NCI-H460 (cell line): Measurements from ENCODE around the gene GP1BB. TPM values are rescaled to one million over a fixed set of nuclear protein-coding genes. Genes with fewer than 3 reads are reported as not detected.
A peak's percentile ranks its signal among the peaks of the same experiment; 100 is the strongest.
"Not testable (repeated sequence)": the region's sequence is repeated elsewhere in the genome, so short reads cannot be mapped to it uniquely, and the experiment has no call there.

Experiments used
- DNase-seq: peaks from one replicate; pipeline ENCODE4 v3.0.0-alpha.2; 2016; ENCODE audit warnings: low read depth; ENCODE audit errors: extremely low read depth
- total RNA-seq: library from RNA; depleted of rRNA; stranded (reverse); fragments of >200 nt; shearing (Covaris generic); gene quantifications from 2 replicates; pipeline ENCODE4 v1.2.3, GENCODE V29; 2014

The GP1BB gene
- total RNA-seq, 1 experiment from 2014 or later, result 3.9 TPM

GRCh38 chr22:19724927-19725661, 1.8 kb downstream of the GP1BB start:
- DNase-seq, result no peak

DNA sequence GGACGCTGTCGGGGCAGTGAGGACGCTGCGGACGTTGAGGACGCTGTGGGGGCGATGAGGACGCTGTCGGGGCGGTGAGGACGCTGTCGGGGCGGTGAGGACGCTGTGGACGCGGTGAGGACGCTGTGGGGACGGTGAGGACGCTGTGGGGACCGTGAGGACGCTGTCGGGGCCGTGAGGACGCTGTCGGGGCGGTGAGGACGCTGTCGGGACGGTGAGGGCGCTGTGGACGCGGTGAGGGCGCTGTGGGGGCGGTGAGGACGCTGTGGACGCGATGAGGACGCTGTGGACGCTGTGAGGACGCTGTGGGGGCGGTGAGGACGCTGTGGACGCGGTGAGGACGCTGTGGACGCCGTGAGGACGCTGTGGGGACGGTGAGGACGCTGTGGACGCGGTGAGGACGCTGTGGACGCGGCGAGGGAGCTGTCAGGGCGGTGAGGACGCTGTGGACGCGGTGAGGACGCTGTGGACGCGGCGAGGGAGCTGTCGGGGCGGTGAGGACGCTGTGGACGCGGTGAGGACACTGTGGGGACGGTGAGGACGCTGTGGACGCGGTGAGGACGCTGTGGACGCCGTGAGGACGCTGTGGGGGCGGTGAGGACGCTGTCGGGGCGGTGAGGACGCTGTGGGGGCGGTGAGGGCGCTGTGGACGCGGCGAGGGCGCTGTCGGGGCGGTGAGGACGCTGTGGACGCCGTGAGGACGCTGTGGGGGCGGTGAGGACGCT, 2.9 kb downstream of the GP1BB start:
- not testable (repeated sequence) for DNase-seq

DNA sequence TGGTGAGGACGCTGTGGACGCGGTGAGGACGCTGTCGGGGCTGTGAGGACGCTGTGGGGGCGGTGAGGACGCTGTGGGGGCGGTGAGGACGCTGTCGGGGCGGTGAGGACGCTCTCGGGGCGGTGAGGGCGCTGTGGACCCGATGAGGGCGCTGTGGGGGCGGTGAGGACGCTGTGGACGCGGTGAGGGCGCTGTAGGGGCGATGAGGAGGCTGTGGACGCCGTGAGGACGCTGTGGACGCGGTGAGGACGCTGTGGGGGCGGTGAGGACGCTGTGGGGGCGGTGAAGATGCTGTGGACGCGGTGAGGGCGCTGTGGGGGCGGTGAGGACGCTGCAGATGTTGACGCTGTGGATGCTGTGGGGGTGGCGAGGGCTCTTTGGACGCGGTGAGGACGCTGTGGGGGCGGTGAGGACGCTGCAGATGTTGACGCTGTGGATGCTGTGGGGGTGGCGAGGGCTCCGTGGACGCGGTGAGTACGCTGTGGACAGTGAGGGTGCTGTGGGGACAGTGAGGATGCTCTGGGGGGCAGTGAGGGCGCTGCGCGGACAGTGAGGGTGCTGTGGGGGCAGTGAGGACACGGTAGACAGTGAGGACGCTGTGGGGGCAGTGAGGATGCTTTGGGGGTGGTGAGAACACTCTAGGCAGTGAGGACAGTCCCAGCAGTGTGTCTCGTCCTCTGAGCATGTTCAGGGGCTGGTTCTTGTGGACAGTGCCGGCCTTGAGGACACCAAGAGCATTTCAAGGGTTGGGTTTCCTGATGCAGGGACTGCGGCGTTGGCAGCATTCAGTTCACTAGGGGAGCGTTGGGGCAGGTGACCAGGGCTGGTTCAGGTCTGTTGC, 4.2 kb downstream of the GP1BB start:
- DNase-seq, result no peak

DNA sequence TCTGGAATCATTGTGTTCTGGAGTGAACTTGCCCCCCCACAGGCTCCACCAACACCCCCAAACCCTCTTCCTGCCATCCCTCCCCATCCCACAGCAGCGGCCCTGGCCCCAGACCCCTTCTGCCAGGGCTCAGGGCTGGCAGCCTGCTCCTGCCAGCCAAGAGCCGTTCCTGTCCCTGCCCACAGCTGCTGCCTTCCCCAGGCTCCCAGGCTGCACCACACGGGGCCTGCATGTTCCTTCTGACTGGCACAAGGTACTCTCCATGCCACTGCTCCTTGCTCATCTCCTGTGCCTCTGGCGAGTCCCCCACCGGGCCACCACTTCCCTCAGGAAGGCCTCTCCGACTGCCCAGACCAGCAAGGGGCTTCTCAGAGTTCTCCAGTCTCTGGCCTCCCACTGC, 4.9 kb downstream of the GP1BB start:
- DNase-seq, result no peak

GRCh38 chr22:19728836-19729235, 5.5 kb downstream of the GP1BB start:
- no peak for DNase-seq

DNA sequence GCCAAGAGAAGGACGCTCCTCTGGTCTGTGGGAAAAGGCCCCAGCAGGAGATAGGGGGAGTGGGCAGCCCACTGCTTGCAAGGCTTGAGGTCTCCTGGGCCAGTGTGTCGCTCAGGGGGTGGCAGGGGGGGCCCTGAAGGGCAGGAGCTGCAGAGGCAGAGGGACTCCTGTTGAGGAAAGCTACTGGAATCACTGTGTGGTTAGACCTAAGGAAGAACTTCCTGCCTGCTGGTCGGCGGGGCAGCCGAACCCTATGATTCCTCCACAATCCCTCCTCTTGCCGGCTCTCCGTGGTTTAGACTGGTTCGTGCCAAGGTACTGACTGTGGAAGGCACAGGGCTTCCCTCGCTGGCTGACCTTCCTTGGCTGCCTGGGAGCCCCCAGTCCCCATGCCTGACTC, 6.2 kb downstream of the GP1BB start:
- no peak for DNase-seq

GRCh38 chr22:19730198-19730597, 6.9 kb downstream of the GP1BB start:
- DNase-seq, result no peak

GRCh38 chr22:19730655-19731360, 7.5 kb downstream of the GP1BB start:
- peak; percentile 68 for DNase-seq

DNA sequence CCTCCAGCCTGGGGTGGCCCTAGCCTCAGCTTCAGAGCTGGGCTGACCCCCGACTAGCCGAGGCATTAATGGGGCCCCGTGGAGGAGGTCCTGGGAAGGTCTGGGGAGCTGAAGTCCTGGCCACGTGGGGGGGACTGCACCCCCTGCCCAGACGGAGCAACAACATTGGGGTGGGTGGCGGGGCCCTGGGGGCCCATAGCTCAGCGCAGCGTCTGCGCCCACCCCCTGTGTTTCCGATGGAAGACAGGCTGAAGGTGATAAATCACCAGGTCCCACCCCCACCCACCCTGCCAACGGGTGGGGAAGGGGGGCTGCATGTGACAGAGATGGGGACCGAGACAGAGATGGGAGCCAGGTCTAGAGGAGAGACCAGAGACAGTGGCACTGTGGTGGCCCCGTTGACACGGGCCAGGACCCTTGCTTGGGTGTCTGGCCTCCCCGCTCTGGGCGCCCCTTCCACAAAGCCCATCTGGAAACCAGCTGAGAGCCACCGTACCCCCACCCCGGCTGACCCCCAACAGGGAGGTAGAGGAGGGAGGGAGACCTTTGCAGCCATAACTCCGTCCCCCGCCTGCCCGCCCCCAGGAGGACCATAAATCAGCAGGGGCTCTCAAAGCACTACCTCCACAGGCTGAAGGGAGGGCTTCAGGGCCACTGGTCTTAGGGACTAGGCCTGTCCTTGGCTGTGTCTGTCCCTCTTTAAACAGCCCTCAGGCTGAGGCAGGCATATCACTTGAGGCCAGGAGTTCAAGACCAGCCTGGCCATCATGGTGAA, 8.2 kb downstream of the GP1BB start:
- DNase-seq, result no peak

GRCh38 chr22:19732403-19733113, 9.2 kb downstream of the GP1BB start:
- no peak for DNase-seq

DNA sequence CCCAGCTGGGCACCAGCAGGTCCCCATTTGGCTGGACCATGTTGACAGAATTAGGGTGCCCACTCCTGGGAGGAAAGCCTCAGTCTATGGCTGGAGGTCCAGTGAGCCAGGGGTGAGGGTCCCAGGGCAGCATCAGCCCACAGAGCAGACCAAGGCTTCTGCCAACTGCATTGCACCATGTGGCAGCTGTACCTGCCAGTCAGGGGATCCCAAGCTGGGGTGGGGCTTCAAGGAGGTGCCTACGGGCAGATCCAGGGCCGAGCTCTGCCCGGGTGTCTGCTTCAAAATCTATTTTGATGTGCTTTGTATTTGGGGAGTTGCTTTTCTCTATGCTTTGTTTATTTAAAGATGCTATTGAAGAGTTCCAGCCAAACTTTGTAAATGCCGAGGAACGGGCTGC, 10.4 kb downstream of the GP1BB start:
- no peak for DNase-seq

DNA sequence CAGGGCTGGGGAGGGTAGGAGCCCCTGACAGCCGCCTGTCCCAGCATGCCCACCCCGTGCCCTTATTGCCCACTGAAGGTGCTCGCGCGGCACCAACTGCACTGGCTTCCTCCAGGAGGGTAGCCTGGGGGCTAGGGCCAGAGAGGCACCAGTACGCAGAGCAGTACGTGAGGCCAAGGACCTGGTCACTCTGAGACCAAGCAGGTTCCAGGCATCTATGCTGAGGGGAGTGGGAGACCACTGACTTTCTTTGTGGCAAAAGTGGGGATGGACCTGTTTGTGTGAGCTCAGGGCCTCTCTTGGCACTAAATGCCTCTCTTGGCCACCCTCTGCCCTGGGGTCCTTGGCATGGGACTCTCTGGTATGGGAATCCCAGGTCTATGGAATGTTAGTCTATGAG, 10.8 kb downstream of the GP1BB start:
- no peak for DNase-seq

DNA sequence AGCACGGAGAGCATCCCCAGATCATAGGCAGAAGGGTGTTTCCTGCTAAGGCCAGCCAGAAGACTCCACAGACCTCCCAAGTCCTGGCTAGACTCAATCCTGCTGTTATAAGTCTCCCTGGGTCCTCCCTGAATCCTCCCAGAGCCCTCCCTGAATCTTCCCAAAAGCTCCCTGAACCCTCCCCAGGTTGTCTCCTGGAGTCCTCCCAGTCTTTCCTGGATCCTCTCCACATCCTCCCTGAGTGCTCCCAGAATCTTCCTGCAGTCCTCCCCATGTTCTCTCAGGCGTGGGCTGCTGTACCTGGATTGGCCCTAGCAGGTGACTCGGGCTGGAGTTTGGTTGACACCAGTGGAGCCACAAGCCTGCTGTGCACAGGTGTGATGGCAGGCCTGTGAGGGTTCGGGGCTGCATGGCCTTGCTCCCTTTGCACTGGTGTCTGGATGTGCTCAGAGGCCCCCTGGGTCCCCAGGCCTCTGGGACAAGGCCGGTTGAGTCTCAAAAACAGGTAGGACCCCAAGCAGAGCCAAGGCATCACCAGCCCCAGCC, 11.6 kb downstream of the GP1BB start:
- no peak for DNase-seq

GRCh38 chr22:19735665-19736510, 12.5 kb downstream of the GP1BB start:
- no peak for DNase-seq

DNA sequence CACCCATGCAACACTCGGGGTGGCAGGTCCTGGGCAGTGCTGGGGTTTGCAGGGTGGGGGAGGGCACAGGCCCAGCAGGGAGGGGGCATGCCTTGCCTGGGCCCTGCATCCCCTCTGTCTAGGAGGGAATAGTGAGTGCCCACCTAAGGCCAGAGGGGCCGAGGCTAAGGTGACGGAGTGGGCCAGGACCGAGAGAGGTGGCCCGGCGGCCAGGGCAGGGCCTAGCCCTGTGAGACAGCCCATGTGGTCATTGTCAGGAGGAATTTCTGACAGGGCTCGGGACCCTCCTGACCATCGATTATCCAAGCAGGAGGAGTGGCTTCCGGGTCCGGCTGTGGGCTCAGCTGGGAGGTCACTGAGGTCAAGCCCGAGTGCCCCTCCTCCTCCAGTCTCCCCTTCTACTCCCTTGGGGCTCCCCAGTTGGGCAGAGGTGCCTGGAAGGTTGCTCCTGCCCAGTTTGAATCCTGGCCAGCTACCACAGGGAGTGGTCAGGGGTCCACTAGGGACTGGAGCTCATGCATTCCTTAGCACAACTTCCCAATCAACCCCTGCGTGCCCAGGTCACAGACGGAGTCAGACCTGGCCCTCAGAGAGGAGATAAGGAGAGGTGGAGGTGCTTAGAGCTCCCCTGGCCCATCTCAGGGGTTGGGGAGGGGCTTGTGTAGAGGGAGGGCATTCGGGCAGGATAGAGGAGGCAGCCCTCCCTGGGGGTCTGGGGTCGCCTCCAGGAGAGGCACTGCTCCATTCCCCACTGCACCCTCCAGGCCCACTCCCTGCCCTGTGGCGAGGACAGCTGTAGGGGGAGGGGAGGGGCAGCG, 14.7 kb downstream of the GP1BB start:
- DNase-seq, result no peak

- no peak for DNase-seq
These were observed 15.5 kb downstream of the GP1BB start for GRCh38 chr22:19738664-19739447.
